ENCODE results near the gene FCHO1. TPM values are rescaled to one million over a fixed set of nuclear protein-coding genes. Genes with fewer than 3 reads are reported as not detected.

FCHO1 gene
- total and polyA plus RNA-seq, 2 donors (not counting 1 experiment from before 2014, with no cell fraction given), result 85.7 to 149 TPM

DNA sequence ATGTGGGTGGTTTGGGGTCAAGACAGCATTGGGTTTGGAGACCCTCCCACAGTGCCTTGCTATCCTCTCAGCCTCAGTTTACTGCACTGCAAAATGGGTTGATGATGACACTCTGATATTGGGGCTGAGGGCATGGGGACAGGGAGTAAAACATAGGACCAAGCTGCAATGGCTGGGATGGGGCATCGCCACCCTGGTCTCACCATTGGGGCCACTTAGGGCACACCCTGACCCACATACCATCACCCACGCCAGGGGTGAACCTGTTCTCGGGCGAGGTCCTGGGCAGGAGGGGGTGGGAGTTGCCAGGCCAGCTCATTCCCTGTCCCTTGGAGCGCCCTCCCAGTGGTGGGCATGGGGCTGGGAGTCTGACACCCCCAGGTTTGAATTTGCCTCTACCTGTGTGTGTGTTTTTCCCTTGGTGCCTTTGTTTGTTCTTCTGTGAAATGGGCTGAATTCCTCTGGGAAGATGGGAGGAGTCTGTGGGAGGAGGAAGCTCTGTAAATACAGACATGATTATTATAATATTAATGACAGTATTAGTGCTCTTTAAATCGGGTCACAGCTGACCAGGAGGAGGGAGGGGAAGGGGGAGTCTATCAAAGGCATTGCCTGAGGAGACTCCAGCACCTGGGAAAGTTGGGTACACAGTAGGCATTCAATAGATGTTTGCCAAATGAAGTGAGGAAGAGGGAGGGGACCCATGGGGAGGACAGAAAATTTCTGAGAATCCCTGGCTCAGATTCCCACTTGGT, 2.2 kb upstream of the FCHO1 start:
- POLR2A ChIA-PET, result interaction anchor here (0.6 to 2.9 kb wide), 2 partner anchors 15 to 29 kb away, joined by 3 to 11 read pairs; partner anchors contain the start of gene MAP1S
- peaks cover 0 to 3% of the 10 kb centered on the region in 2 experiments for H3K36me3 ChIP-seq (replicated peaks in 1 of 2; ENCODE audit: control extremely low read depth in 1 of 2, control insufficient read depth in 1 of 2, extremely low read depth in 1 of 2, insufficient read depth in 2 of 2, low read length in 1 of 2)
- intact Hi-C loops (cut with micrococcal nuclease), result no loop called here

More for the DNA sequence above, 2.2 kb upstream of the FCHO1 start:
- CTCF ChIA-PET, result interaction anchor here (1.1 to 11.3 kb wide), 2 partner anchors 12 to 17 kb away, joined by 3 to 122 read pairs; no protein-coding TSS in a partner anchor
- Mint-ChIP-seq H3K4me3 (peak overlapping the region; percentile 89), H3K4me1 (peaks cover 59% of the 10 kb centered on the region), H3K27ac (peak overlapping the region; percentile 90), H3K27me3 (no peaks in the 10 kb centered on the region), H3K9me3 (ENCODE audit: insufficient read depth) (no peaks in the 10 kb centered on the region)
- peak overlapping the region; percentile 71 for H3K9ac ChIP-seq (ENCODE audit: low read length)
- H4K20me1 ChIP-seq (ENCODE audit: control insufficient read depth, insufficient read depth, low read length, poor library complexity, severe bottlenecking), result no peaks in the 10 kb centered on the region
- no peak for ATAC-seq (ENCODE audit: low read depth)
- peaks cover 48 to 74% of the 10 kb centered on the region in 2 donors for H3K4me1 ChIP-seq (ENCODE audit: control insufficient read depth in 2 of 2, insufficient read depth in 2 of 2, low read length in 2 of 2)
- no peak for TF ChIP-seq EZH2 (IDR thresholded peaks at IDR 0.05; ENCODE audit: borderline replicate concordance, insufficient read depth, low read depth, low read length, poor library complexity, severe bottlenecking)
- TF ChIP-seq, protein P1, sequence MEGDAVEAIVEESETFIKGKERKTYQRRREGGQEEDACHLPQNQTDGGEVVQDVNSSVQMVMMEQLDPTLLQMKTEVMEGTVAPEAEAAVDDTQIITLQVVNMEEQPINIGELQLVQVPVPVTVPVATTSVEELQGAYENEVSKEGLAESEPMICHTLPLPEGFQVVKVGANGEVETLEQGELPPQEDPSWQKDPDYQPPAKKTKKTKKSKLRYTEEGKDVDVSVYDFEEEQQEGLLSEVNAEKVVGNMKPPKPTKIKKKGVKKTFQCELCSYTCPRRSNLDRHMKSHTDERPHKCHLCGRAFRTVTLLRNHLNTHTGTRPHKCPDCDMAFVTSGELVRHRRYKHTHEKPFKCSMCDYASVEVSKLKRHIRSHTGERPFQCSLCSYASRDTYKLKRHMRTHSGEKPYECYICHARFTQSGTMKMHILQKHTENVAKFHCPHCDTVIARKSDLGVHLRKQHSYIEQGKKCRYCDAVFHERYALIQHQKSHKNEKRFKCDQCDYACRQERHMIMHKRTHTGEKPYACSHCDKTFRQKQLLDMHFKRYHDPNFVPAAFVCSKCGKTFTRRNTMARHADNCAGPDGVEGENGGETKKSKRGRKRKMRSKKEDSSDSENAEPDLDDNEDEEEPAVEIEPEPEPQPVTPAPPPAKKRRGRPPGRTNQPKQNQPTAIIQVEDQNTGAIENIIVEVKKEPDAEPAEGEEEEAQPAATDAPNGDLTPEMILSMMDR (IDR thresholded peaks at IDR 0.05), result no peak
- H2AFZ ChIP-seq (ENCODE audit: insufficient read depth, low read depth, low read length, poor library complexity, severe bottlenecking), result no peak overlapping the region
- DNase-seq, result no peak
- H3K4me2 ChIP-seq (replicated peaks; ENCODE audit: low read depth, low read length, poor library complexity, severe bottlenecking), result peak overlapping the region; percentile 88
- H3K27ac ChIP-seq (ENCODE audit: low read length in 2 of 2), result no peak overlapping the region
- H3K79me2 ChIP-seq (ENCODE audit: control insufficient read depth, insufficient read depth, low read length), result peaks cover 66% of the 10 kb centered on the region
- H3K27me3 ChIP-seq (replicated peaks in 1 of 4; ENCODE audit: control extremely low read depth in 1 of 4, control insufficient read depth in 3 of 4, insufficient read depth in 4 of 4, low read length in 3 of 4), result no peaks in the 10 kb centered on the region
- peak overlapping the region in 2 of 5 experiments; percentile 71 to 72 for H3K4me3 ChIP-seq (ENCODE audit: control extremely low read depth in 1 of 5, extremely low read depth in 1 of 5, insufficient read depth in 1 of 5, low read depth in 2 of 5, low read length in 4 of 5)
- 95% methylated on average over 3 of the region's 6 CpGs for WGBS (ENCODE audit: insufficient coverage)
- H3K9me3 ChIP-seq (ENCODE audit: control extremely low read depth in 1 of 3, control insufficient read depth in 2 of 3, insufficient read depth in 1 of 3, low read length in 2 of 3), result peaks cover 0 to 3% (median 0%) of the 10 kb centered on the region in 3 donors

All from B cell (primary cell).